SH-SY5Y (cell line): ENCODE results near the gene COX6A1.

Source experiments
- GATA2 ChIP-seq: IDR thresholded peaks from 2 replicates; pipeline ENCODE4 v1.6.1; 2011; ENCODE audit warnings: mild to moderate bottlenecking, low read depth, low read length
- GATA3 ChIP-seq: IDR thresholded peaks from 2 replicates; pipeline ENCODE4 v1.6.1; 2011; ENCODE audit warnings: low read depth, mild to moderate bottlenecking, low read length, moderate library complexity

DNA sequence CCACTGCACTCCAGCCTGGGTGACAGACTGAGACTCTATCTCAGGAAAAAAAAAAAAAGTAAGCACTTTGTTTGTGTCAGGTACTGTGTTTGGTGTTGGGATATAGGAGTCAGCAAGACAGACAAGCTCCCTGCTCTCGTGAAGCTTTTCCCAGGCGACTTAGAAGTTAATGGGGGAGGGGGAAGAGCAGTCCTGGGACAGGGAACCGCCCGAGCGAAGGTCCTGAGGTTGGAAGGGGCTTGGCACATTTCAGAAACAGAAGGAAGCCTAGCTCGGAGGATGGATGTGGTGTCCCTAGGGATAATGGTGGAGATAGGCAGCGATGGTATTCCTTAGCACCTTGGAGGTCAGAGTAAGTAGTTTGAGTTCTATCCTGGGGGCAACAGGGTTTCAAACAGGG is 8.5 kb upstream of the COX6A1 start:
- no peak for TF ChIP-seq GATA2
- no peak for TF ChIP-seq GATA3
